ENCODE measurements around the gene MRPL34. TPM values are rescaled to one million over a fixed set of nuclear protein-coding genes. Genes with fewer than 3 reads are reported as not detected.

The MRPL34 gene
- total RNA-seq, 1 experiment from 2014 or later: 191 TPM

DNA sequence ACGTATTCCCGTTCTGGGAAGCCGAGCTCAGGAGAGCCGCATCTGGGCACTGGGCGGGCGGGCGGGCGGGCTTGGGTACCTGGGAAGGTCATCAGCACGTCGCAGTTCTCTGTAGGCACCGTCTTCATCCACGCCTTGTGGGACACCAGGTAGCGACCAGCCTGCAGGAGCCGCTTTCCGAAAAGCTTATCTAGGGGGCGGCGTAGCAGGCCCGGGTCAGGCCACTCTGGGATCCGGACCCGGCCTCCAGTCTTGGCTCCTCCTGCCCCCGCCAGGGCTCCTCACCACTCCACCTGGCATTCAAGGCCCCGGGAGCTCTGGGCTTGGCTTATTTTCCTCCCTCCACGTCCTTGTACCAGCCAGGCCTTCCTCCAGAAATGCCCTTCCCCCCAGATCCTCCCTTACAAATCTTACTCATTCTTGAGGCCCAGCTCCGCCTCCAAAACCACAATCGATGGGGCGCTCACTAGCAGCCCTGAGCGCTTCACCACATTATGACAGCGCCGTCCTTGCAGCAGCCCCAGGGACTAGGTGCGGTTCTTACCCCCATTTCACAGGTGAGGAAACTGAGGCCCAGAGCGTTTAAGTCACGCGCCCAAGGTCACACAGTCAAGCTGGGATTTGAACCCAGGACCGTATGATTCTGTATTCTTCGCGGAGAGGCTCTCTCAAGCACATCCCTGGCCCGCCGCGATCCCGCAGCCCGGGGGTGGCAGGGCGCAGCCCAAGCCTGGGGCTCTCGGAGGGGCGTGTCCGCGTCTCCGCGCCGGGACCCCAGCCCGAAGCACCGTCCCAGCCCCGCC lies 28.1 kb downstream of the MRPL34 start:
- ATAC-seq: peak; percentile 42
- CTCF ChIA-PET: no interaction called here
- H3K9me3 ChIP-seq (ENCODE audit: low read length): no peaks in the 10 kb centered on the region
- H3K36me3 ChIP-seq (ENCODE audit: low read depth, low read length): peaks cover 8% of the 10 kb centered on the region
- peak overlapping the region; percentile 93 for H3K4me2 ChIP-seq (ENCODE audit: low read length)
- H3F3A ChIP-seq (ENCODE audit: low read length, unreplicated experiment): no peaks in the 10 kb centered on the region
- BruUV-seq (replicated peaks): no TSS peak
- peaks cover 18% of the 10 kb centered on the region for H3K4me1 ChIP-seq (ENCODE audit: insufficient read depth, low read length)
- no peaks in the 10 kb centered on the region for H3K9me2 ChIP-seq (replicated peaks; ENCODE audit: low read length)
- H3K4me3 ChIP-seq (ENCODE audit: low read length): peak overlapping the region; percentile 93
- peak overlapping the region; percentile 78 for H2AFZ ChIP-seq (ENCODE audit: low read length)
- peak overlapping the region; percentile 85 for H3K9ac ChIP-seq (ENCODE audit: low read length)
- TF ChIP-seq, protein P1, sequence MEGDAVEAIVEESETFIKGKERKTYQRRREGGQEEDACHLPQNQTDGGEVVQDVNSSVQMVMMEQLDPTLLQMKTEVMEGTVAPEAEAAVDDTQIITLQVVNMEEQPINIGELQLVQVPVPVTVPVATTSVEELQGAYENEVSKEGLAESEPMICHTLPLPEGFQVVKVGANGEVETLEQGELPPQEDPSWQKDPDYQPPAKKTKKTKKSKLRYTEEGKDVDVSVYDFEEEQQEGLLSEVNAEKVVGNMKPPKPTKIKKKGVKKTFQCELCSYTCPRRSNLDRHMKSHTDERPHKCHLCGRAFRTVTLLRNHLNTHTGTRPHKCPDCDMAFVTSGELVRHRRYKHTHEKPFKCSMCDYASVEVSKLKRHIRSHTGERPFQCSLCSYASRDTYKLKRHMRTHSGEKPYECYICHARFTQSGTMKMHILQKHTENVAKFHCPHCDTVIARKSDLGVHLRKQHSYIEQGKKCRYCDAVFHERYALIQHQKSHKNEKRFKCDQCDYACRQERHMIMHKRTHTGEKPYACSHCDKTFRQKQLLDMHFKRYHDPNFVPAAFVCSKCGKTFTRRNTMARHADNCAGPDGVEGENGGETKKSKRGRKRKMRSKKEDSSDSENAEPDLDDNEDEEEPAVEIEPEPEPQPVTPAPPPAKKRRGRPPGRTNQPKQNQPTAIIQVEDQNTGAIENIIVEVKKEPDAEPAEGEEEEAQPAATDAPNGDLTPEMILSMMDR (conservative IDR thresholded peaks at IDR 0.05; ENCODE audit: low read depth, low read length): no peak; the same call in 1 of the 2 replicates
- TF ChIP-seq EZH2phosphoT487 (IDR thresholded peaks at IDR 0.05; ENCODE audit: borderline replicate concordance, low read length) (no peak), EZH2 (IDR thresholded peaks at IDR 0.05; ENCODE audit: low read length, unreplicated experiment) (no peak)
- intact Hi-C loops (cut with micrococcal nuclease): loop anchor here (1.0 kb wide), 2 partner anchors 25 to 29 kb away; partner anchors contain the start of genes DDA1 and MRPL34
- H3K79me2 ChIP-seq (ENCODE audit: low read length): peaks cover 14% of the 10 kb centered on the region
- no peaks in the 10 kb centered on the region for H3K27me3 ChIP-seq (ENCODE audit: low read length)
- H3K27ac ChIP-seq (ENCODE audit: low read length): peak overlapping the region; percentile 58
- POLR2A ChIA-PET (ENCODE audit: unreplicated experiment): interaction anchor here (0.6 to 2.0 kb wide), 2 partner anchors 24 to 86 kb away, joined by 3 to 11 read pairs; partner anchors contain the start of genes DDA1 and MVB12A
- H4K20me1 ChIP-seq (ENCODE audit: low read length): no peaks in the 10 kb centered on the region
- peak; percentile 88 for DNase-seq

DNA sequence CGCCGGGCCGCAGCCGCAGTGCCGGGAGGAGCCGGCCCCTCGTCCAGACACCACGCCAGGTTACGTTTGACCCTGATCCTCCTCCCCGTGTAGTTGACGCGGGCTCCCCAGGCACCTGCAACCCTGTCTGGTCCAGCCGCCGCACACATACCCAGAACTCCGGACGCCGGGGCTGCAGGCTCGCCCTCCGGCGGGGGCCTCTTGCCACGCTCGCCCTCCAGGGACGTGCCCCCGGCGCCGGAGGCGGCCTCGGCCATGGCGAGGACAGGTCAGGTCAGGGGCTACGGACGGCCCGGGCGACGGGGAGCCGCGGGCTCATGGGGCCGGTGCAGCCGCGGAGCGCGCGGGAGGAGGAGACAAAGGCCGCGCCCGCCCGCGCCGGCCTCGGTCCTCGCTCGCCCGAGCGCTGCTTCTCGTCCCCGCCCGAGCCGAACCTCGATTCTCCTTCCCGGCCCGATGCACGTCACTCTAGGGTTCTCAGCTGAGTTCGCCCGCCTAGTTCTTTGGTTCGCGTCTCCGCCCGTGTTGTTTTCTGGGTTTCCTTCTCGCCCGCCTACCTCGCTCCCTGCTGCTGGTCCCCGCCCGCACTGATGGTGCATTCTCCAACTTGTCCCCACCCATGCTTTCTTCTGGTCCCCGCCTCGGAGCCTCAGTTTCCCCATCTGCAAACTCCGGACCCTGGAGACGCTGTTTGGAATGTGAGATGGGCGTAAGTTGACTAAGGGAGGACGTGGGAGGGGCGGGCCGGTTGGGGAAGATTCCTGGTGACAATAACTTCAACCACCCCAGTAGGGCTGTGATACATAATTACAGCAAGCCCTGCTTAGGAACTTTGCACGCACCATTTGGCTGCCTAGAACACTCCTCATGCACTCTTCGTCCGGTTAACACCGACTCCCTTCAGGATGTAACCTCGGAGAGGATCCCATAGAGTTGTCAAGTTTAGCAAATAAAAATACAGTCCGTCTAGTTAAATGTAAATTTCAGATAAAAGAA lies 29.0 kb downstream of the MRPL34 start, which contains the start of gene ANO8:
Gene ANO8 (minus strand): TSS at position 442 of the 996 bp plus-strand sequence. CDS start 185 bp downstream, at position 257.
- H3K9me2 ChIP-seq (replicated peaks; ENCODE audit: low read length): no peaks in the 10 kb centered on the region
- BruUV-seq (replicated peaks): no TSS peak
- peaks cover 8% of the 10 kb centered on the region for H3K36me3 ChIP-seq (ENCODE audit: low read depth, low read length)
- peak within 1 kb of the TSS; percentile 85 for H3K9ac ChIP-seq (ENCODE audit: low read length)
- peak within 1 kb of the TSS; percentile 78 for H2AFZ ChIP-seq (ENCODE audit: low read length)
- peak within 1 kb of the TSS; percentile 93 for H3K4me3 ChIP-seq (ENCODE audit: low read length)
- H3K4me1 ChIP-seq (ENCODE audit: insufficient read depth, low read length): peaks cover 18% of the 10 kb centered on the region
- no peaks in the 10 kb centered on the region for H3K9me3 ChIP-seq (ENCODE audit: low read length)
- DNase-seq (peak; percentile 97), ATAC-seq (peak; percentile 58)
- no peaks in the 10 kb centered on the region for H3K27me3 ChIP-seq (ENCODE audit: low read length)
- ChIA-PET POLR2A (ENCODE audit: unreplicated experiment) (interaction anchor here (0.6 to 0.9 kb wide), 2 partner anchors 26 to 85 kb away, joined by 3 to 4 read pairs; partner anchors contain the start of genes DDA1 and MVB12A), CTCF (interaction anchor here (0.6 kb wide), 1 partner anchor 215 kb away, joined by 3 read pairs; no protein-coding TSS in a partner anchor)
- intact Hi-C loops (cut with micrococcal nuclease): loop anchor here (1.0 kb wide), 2 partner anchors 25 to 29 kb away; partner anchors contain the start of genes DDA1 and MRPL34
- H3K27ac ChIP-seq (ENCODE audit: low read length): peak within 1 kb of the TSS; percentile 58
- H4K20me1 ChIP-seq (ENCODE audit: low read length): no peaks in the 10 kb centered on the region
- H3F3A ChIP-seq (ENCODE audit: low read length, unreplicated experiment): no peaks in the 10 kb centered on the region
- TF ChIP-seq EZH2phosphoT487 (IDR thresholded peaks at IDR 0.05; ENCODE audit: borderline replicate concordance, low read length) (no peak), EZH2 (IDR thresholded peaks at IDR 0.05; ENCODE audit: low read length, unreplicated experiment) (no peak)
- TF ChIP-seq, protein P1 (conservative IDR thresholded peaks at IDR 0.05; ENCODE audit: low read depth, low read length): no peak
- H3K4me2 ChIP-seq (ENCODE audit: low read length): peak within 1 kb of the TSS; percentile 93
- H3K79me2 ChIP-seq (ENCODE audit: low read length): peaks cover 22% of the 10 kb centered on the region
